T-helper 2 cell treated with Interferon-gamma antibody and Interleukin-4, amounts not matched to agents 5 μg/mL and 100 μg/mL, for 36 hours (primary cell): ENCODE results near the gene PBX3.

Experiments used
- DNase-seq: peaks from one replicate; pipeline ENCODE4 v3.0.0; 2021; ENCODE audit warnings: low spot score
- H3K27ac Mint-ChIP-seq: one replicate; pipeline ENCODE4 v1.8.0; 2021; ENCODE audit warnings: mild to moderate bottlenecking, mixed read lengths
- H3K27me3 Mint-ChIP-seq: one replicate; pipeline ENCODE4 v1.8.0; 2021; ENCODE audit warnings: low read depth, mixed read lengths
- H3K36me3 Mint-ChIP-seq: one replicate; pipeline ENCODE4 v1.8.0; 2021; ENCODE audit warnings: low read depth, mixed read lengths
- H3K4me1 Mint-ChIP-seq: one replicate; pipeline ENCODE4 v1.8.0; 2021; ENCODE audit warnings: low read depth, mixed read lengths
- H3K4me3 Mint-ChIP-seq: one replicate; pipeline ENCODE4 v1.8.0; 2022; ENCODE audit warnings: mild to moderate bottlenecking, moderate library complexity, mixed read lengths
- H3K9me3 Mint-ChIP-seq: one replicate; pipeline ENCODE4 v1.8.0; 2021; ENCODE audit warnings: mixed read lengths

PBX3 gene

GRCh38 chr9:125743682-125744428 lies 3.3 kb upstream of the PBX3 start:
- H3K4me3 Mint-ChIP-seq: no peak overlapping the region
- peaks cover 27% of the 10 kb centered on the region for H3K27me3 Mint-ChIP-seq
- peaks cover 5% of the 10 kb centered on the region for H3K36me3 Mint-ChIP-seq
- H3K4me1 Mint-ChIP-seq: peaks cover 14% of the 10 kb centered on the region
- no peak overlapping the region for H3K27ac Mint-ChIP-seq
- DNase-seq: no peak
- no peaks in the 10 kb centered on the region for H3K9me3 Mint-ChIP-seq

- Mint-ChIP-seq H3K4me1 (peaks cover 20% of the 10 kb centered on the region), H3K9me3 (no peaks in the 10 kb centered on the region), H3K27ac (no peak overlapping the region), H3K27me3 (peaks cover 27% of the 10 kb centered on the region), H3K4me3 (peak overlapping the region; percentile 93), H3K36me3 (peaks cover 9% of the 10 kb centered on the region)
- DNase-seq: no peak
Measured at GRCh38 chr9:125744616-125745015, 2.6 kb upstream of the PBX3 start.

DNA sequence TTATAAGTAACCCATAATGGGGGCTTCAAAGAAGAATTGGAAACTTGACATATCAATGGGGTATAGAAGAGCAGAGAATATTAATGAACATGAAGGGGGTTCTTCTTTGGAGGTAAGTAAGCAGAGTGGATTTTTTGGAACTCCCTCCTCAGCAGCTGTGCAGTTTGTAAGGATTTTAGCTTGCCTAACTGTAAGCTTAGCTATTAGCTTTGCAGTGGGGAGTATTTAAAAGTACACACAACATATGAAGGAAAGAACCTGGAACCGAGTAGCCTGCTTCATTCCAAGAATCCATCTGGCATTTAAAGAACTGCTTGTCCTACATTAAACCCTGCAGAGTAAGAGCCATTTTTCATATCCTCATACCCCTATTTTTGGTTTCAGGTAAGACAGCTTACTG lies 2.2 kb upstream of the PBX3 start:
- peaks cover 27% of the 10 kb centered on the region for H3K27me3 Mint-ChIP-seq
- no peak for DNase-seq
- no peak overlapping the region for H3K27ac Mint-ChIP-seq
- peaks cover 9% of the 10 kb centered on the region for H3K36me3 Mint-ChIP-seq
- H3K4me3 Mint-ChIP-seq: peak overlapping the region; percentile 93
- no peaks in the 10 kb centered on the region for H3K9me3 Mint-ChIP-seq
- peaks cover 20% of the 10 kb centered on the region for H3K4me1 Mint-ChIP-seq

DNA sequence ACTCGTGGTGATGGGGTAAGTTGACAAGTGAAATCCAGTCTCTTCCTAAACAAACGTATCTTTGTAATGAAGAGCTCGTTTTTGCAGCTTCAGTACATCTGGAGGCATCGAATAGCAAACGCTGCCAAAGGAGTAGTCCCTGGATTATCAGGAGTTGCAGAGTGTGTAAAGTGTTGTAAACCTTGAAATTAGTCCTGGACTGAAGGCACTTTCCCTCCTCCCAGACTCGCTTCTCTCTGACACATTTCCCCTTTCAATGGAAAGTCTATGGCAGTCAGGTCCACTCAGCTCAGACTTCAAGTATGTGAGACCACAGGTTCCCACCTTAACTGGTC lies 1.5 kb upstream of the PBX3 start:
- H3K4me1 Mint-ChIP-seq: peaks cover 23% of the 10 kb centered on the region
- no peaks in the 10 kb centered on the region for H3K9me3 Mint-ChIP-seq
- peak overlapping the region; percentile 93 for H3K4me3 Mint-ChIP-seq
- H3K36me3 Mint-ChIP-seq: peaks cover 11% of the 10 kb centered on the region
- no peak overlapping the region for H3K27ac Mint-ChIP-seq
- H3K27me3 Mint-ChIP-seq: peaks cover 27% of the 10 kb centered on the region
- no peak for DNase-seq

GRCh38 chr9:125746017-125746773 lies 978 bp upstream of the PBX3 start:
- Mint-ChIP-seq H3K9me3 (no peaks in the 10 kb centered on the region), H3K27me3 (peaks cover 27% of the 10 kb centered on the region), H3K4me3 (peak overlapping the region; percentile 93), H3K4me1 (peaks cover 25% of the 10 kb centered on the region), H3K27ac (peak overlapping the region; percentile 92), H3K36me3 (peaks cover 13% of the 10 kb centered on the region)
- peak; percentile 91 for DNase-seq

DNA sequence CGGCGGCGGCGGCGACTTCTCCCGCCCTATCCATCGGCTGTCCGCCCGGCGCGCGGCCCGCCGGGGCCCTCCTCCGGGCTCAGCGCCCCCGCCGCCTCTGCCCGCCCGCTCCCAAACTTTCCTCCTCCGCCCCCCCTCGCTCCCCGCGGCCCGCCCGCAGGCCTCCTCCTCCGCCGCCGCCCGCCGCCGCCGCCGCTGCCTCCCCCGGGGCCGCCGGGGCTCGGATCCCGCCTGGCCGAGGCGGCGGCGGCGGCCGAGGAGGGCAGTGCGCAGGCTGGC lies 460 bp upstream of the PBX3 start:
- Mint-ChIP-seq H3K9me3 (no peaks in the 10 kb centered on the region), H3K36me3 (peaks cover 13% of the 10 kb centered on the region), H3K27ac (no peak overlapping the region), H3K27me3 (peaks cover 27% of the 10 kb centered on the region), H3K4me3 (no peak overlapping the region), H3K4me1 (peaks cover 25% of the 10 kb centered on the region)
- no peak for DNase-seq

DNA sequence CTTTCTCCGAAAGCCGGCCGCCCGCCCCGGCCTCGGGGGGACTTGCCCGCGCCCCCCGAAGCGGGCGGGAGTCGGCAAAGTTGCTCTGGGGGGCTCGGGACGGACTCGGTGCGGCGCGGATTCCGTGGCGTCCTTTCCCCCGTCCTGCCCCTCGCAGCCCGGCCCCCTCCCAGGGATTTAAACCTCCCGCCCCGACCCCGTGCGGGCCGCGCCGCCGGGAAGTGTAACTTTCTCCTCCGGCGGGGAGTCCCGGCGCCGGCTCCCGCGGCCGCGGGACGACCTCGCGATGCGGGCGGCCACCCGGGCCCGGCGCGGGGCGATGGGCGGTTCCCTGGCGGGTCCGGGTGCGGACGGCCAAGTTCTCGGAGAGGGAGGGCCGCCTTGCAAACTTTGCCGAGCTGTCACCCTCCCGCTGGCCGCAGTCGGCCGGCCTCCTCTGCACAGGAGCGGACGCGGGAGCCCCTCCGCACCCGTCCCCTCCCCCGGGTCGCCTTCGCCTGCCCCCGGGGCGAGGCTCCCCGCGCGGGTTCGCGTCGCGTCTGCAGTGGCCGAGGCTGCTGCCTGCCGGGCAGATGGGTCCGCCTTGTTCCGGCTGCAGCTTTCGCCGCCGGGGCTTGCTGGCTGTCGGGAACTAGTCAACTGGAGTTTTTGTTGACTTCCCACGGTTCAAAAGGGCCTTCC lies 732 bp downstream of the PBX3 start:
- Mint-ChIP-seq H3K4me1 (peaks cover 31% of the 10 kb centered on the region), H3K9me3 (no peaks in the 10 kb centered on the region), H3K27ac (no peak overlapping the region), H3K36me3 (peaks cover 13% of the 10 kb centered on the region), H3K27me3 (peaks cover 23% of the 10 kb centered on the region), H3K4me3 (peak overlapping the region; percentile 93)
- peak; percentile 14 for DNase-seq

DNA sequence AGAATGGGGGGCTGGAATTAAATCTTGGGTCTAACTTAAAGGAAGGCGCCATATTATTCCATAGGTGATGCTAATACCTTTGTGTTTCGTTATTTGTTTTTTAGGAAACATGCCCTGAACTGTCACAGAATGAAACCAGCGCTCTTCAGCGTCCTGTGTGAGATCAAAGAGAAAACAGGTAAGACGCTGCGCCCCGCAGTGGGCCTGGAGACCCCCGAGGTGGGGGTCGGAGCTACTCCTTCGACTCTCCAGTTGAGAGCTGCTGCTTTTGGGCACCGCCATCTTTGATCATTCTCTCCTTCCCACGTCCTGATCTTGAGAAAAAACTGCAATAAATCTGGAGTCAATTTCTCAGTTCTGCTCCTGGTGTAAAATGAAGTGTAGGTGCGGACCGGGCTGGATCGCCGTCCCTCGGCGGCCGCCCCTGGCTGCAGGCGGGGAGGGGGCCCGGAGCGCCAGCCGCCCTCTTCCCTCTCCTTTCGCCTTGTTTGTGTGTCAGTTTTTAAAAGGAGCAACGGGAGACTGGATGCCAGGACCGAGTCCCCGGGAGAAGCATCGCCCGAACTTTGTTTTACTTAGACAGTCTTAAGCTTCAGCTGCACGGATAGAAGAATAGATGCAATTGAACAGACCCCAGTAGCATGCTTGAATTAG lies 1.4 kb downstream of the PBX3 start:
- H3K36me3 Mint-ChIP-seq: peaks cover 13% of the 10 kb centered on the region
- H3K4me3 Mint-ChIP-seq: peak overlapping the region; percentile 93
- peaks cover 31% of the 10 kb centered on the region for H3K4me1 Mint-ChIP-seq
- H3K9me3 Mint-ChIP-seq: no peaks in the 10 kb centered on the region
- DNase-seq: no peak
- H3K27ac Mint-ChIP-seq: peak overlapping the region; percentile 78
- H3K27me3 Mint-ChIP-seq: peaks cover 18% of the 10 kb centered on the region

DNA sequence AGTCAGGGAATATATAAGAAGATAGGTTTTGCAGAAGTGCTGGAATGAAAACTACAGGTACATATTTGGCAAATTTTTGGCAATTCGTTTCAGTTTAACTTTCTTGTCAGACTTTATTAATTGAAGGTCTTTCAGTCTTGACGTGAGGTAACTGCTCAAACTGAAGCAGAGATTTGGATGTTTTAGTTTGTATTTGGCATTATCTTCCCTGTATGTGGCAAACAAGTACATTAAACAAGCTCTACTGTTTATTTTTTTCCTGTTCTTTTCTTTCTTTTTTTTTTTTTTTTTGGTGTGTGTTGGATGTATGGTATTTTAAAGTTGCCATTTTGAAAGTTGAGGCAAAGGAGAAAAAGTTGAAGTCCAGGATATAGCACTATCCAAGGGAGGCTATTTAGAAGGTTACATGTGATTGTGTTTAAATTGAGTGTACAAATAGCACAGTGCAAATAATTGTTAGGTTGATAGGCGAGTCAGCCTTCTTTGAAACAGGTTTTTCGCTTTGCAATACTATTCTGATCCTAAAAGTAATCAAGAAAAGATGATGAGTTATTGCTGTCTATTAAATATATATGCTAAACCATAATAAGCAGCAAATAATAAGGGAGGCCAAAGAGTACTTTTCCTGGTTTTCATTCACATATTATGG lies 2.2 kb downstream of the PBX3 start:
- peak overlapping the region; percentile 93 for H3K4me3 Mint-ChIP-seq
- H3K27ac Mint-ChIP-seq: no peak overlapping the region
- DNase-seq: no peak
- peaks cover 15% of the 10 kb centered on the region for H3K27me3 Mint-ChIP-seq
- H3K4me1 Mint-ChIP-seq: peaks cover 37% of the 10 kb centered on the region
- H3K36me3 Mint-ChIP-seq: peaks cover 13% of the 10 kb centered on the region
- H3K9me3 Mint-ChIP-seq: no peaks in the 10 kb centered on the region

DNA sequence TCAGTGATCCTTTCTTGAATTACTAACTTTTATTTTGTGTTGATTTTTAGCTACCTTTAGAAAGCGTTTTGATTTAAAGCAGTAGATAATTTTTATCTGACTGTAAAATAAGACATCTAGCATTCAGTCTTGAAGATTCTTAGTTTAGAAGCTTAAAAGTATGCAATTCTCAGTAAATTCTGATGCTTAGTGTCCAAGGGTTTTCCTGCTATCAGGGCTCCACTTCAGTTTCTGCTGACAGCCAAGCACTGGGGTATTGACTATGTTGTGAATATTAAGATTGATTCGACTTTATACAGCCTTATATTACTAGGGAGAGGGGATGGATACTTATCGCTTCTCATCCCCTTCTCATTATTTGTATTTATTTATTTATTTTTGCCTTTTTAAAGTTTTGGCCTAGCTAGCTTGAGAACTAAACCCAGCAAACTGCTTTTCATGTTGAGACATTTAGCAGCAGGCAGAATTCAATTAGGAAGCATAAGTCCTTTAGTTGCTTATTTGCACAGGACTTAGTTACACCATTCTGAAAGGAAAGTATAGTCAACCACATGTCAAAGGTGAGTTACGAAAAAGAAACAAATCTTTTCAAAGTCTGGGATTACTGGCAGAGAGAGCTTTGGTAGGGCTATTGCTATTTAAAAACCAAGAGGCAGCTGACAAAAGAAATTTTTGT lies 2.9 kb downstream of the PBX3 start:
- DNase-seq: no peak
- Mint-ChIP-seq H3K9me3 (no peaks in the 10 kb centered on the region), H3K4me1 (peaks cover 37% of the 10 kb centered on the region), H3K4me3 (peak overlapping the region; percentile 93), H3K27ac (no peak overlapping the region), H3K27me3 (peaks cover 8% of the 10 kb centered on the region), H3K36me3 (peaks cover 13% of the 10 kb centered on the region)

GRCh38 chr9:125750627-125751011 lies 3.4 kb downstream of the PBX3 start:
- H3K27me3 Mint-ChIP-seq: peaks cover 3% of the 10 kb centered on the region
- peaks cover 15% of the 10 kb centered on the region for H3K36me3 Mint-ChIP-seq
- no peaks in the 10 kb centered on the region for H3K9me3 Mint-ChIP-seq
- peaks cover 33% of the 10 kb centered on the region for H3K4me1 Mint-ChIP-seq
- H3K4me3 Mint-ChIP-seq: peak overlapping the region; percentile 32
- no peak overlapping the region for H3K27ac Mint-ChIP-seq
- DNase-seq: no peak

DNA sequence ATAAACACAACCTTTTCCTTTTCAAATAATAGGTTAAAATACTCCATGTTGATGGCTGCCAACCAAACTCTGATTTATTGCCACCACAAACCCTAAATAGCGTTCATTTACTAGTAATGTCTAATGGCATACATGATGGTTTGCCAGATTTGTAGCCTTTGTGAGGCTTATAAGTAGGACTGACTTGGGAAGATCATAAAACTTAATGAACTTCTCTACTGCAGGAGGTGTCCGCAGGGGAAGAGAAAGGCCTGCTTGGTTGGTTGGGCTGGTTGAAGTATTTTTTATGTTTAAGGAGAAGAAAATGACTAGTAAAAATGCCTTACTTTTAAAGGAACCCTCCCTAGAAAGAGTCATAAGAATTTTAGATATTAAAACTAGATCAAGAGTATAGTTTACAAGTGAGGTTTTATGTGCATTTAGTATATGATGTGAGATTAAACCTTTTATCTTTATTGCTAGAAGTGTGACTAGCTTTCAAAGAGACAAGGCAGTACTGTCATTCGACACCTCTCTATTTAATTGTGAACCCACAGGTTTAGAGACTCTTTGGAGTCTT lies 5.0 kb downstream of the PBX3 start:
- no peaks in the 10 kb centered on the region for H3K27me3 Mint-ChIP-seq
- peaks cover 17% of the 10 kb centered on the region for H3K36me3 Mint-ChIP-seq
- no peaks in the 10 kb centered on the region for H3K9me3 Mint-ChIP-seq
- peaks cover 29% of the 10 kb centered on the region for H3K4me1 Mint-ChIP-seq
- H3K27ac Mint-ChIP-seq: no peak overlapping the region
- no peak overlapping the region for H3K4me3 Mint-ChIP-seq
- no peak for DNase-seq

DNA sequence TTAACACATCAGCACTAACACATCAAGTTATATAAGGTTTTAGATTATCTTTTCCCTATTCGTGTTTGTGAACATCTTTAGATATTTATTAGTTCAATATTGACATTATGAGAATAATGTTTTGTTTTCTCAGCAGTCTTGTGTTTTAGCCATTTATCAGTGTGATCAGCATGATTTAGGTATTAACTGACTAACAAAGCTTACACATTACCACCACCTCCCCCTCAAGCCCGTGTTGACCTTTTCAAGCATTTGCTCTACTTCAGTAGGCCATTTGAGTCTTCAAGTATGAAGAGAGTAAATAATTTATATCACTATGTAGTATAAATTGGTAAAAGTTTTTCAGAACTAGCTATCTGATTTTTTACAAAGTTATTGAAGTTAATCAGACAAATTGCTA lies 6.9 kb downstream of the PBX3 start:
- Mint-ChIP-seq H3K36me3 (peaks cover 14% of the 10 kb centered on the region), H3K27ac (no peak overlapping the region), H3K4me3 (no peak overlapping the region), H3K9me3 (no peaks in the 10 kb centered on the region), H3K4me1 (peaks cover 30% of the 10 kb centered on the region), H3K27me3 (no peaks in the 10 kb centered on the region)
- no peak for DNase-seq
